Smooth muscle cell (in vitro differentiated cells): ENCODE data around the gene USP31. TPM values are rescaled to one million over a fixed set of nuclear protein-coding genes. Genes with fewer than 3 reads are reported as not detected.
A peak's percentile ranks its signal among the peaks of the same experiment; 100 is the strongest.
"Not testable (repeated sequence)": the region's sequence is repeated elsewhere in the genome, so short reads cannot be mapped to it uniquely, and the experiment has no call there.

Experiments
- DNase-seq: peaks from one replicate; lab custom pipeline; 2025; ENCODE audit not compliant: unreplicated experiment; lab: John Stamatoyannopoulos, UW
- H2AFZ ChIP-seq: fragments of 200-600 bp; sonication (generic); 2 replicates; pipeline ENCODE4 v1.6.0; 2016; ENCODE audit warnings: antibody characterized with exemption, low read depth, mild to moderate bottlenecking
- H3F3A ChIP-seq: fragments of 200-600 bp; sonication (generic); 2 replicates; pipeline ENCODE4 v1.6.0; 2017; ENCODE audit warnings: antibody characterized with exemption, low read depth
- H3K27ac ChIP-seq: fragments of 200-600 bp; sonication (generic); 2 replicates; pipeline ENCODE4 v1.5.1; 2016; ENCODE audit warnings: low read depth, mild to moderate bottlenecking
- H3K27me3 ChIP-seq: fragments of 200-600 bp; sonication (generic); 2 replicates; pipeline ENCODE4 v1.6.1; 2016; ENCODE audit warnings: low read depth, mild to moderate bottlenecking
- H3K36me3 ChIP-seq: fragments of 200-600 bp; sonication (generic); 2 replicates; pipeline ENCODE4 v1.5.1; 2016; ENCODE audit warnings: low read depth
- H3K4me1 ChIP-seq: fragments of 200-600 bp; sonication (generic); 2 replicates; pipeline ENCODE4 v1.5.1; 2016; ENCODE audit warnings: low read depth
- H3K4me2 ChIP-seq: fragments of 200-600 bp; sonication (generic); 2 replicates; pipeline ENCODE4 v1.6.0; 2016; ENCODE audit warnings: mild to moderate bottlenecking
- H3K4me3 ChIP-seq: fragments of 200-600 bp; sonication (generic); 2 replicates; pipeline ENCODE4 v1.5.1; 2016; ENCODE audit warnings: mild to moderate bottlenecking
- H3K79me2 ChIP-seq: fragments of 200-600 bp; sonication (generic); 2 replicates; pipeline ENCODE4 v1.6.0; 2016; ENCODE audit warnings: low read depth, mild to moderate bottlenecking
- H3K9ac ChIP-seq: fragments of 200-600 bp; sonication (generic); 2 replicates; pipeline ENCODE4 v1.6.0; 2016; ENCODE audit warnings: low read depth
- H3K9me3 ChIP-seq: fragments of 200-600 bp; sonication (generic); replicated peaks from 2 replicates; pipeline ENCODE4 v1.5.1; 2016; ENCODE audit warnings: low read depth
- H4K20me1 ChIP-seq: fragments of 200-600 bp; sonication (generic); 2 replicates; pipeline ENCODE4 v1.6.0; 2016; ENCODE audit warnings: low read depth
- CTCF ChIP-seq: fragments of 200-600 bp; sonication (generic); IDR thresholded peaks from 2 replicates; pipeline ENCODE4 v1.5.1; 2017; ENCODE audit warnings: borderline replicate concordance, mild to moderate bottlenecking, antibody characterized with exemption; ENCODE audit not compliant: insufficient read depth, poor library complexity, severe bottlenecking
- WGBS: methylation state at CpG from one replicate; pipeline ENCODE4 v1.1.7; 2016; ENCODE audit warnings: low lambda C conversion rate; 5-methylcytosine and 5-hydroxymethylcytosine counted together
- polyA plus RNA-seq: library from polyadenylated mRNA; unstranded; fragments of >200 nt; fragmentation: Nextera tagmentation; extraction: Ambion mirVana; gene quantifications from 2 replicates; pipeline ENCODE4 v1.2.1, GENCODE V29; 2016
- total RNA-seq: library from RNA; depleted of rRNA; stranded (reverse); fragments of >200 nt; gene quantifications from 2 replicates; pipeline ENCODE4 v1.2.3, GENCODE V29; 2014

The USP31 gene
- total and polyA plus RNA-seq, 2 experiments from 2014 or later = 2.7 to 5.7 TPM

GRCh38 chr16:23146877-23147601, 2.2 kb downstream of the USP31 start:
- no peak for TF ChIP-seq CTCF
- Histone ChIP-seq H3K36me3 (no peaks in the 10 kb centered on the region), H3K9me3 (no peaks in the 10 kb centered on the region), H3K27ac (no peak overlapping the region), H4K20me1 (peaks cover 49% of the 10 kb centered on the region), H3K4me1 (peaks cover 12% of the 10 kb centered on the region), H3K4me3 (no peak overlapping the region), H3K27me3 (no peaks in the 10 kb centered on the region), H2AFZ (no peak overlapping the region), H3F3A (no peaks in the 10 kb centered on the region), H3K79me2 (peaks cover 46% of the 10 kb centered on the region), H3K9ac (no peak overlapping the region), H3K4me2 (no peak overlapping the region)
- no peak for DNase-seq
- WGBS = 91% methylated on average over 17 of the region's 17 CpGs

DNA sequence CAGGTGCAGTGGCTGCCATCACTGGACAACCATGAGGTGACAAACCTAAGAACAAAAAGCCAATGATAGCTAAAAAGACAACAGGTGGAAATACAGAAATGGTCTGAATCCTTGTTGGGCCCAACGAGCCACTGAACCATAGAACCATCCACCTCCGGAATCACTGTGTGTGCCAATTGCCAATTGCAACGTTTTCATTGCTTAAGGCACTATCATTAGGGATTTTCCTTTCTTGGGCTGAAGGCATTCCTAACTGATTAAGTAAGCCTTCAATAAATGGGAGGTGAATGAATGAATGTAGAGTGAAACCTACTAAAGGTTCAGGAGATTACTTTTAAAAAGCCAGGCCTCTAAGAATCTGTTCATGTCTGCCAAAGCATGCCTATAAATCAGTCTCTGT, 3.6 kb downstream of the USP31 start:
- H4K20me1 ChIP-seq = peaks cover 64% of the 10 kb centered on the region
- no peaks in the 10 kb centered on the region for H3K27me3 ChIP-seq
- no peak for DNase-seq
- no peaks in the 10 kb centered on the region for H3K36me3 ChIP-seq
- 45% methylated on average over 3 of the region's 3 CpGs for WGBS
- H3K79me2 ChIP-seq = peaks cover 59% of the 10 kb centered on the region
- H3F3A ChIP-seq = no peaks in the 10 kb centered on the region
- H3K9ac ChIP-seq = no peak overlapping the region
- peaks cover 12% of the 10 kb centered on the region for H3K4me1 ChIP-seq
- TF ChIP-seq CTCF = no peak
- H2AFZ ChIP-seq = no peak overlapping the region
- no peak overlapping the region for H3K4me3 ChIP-seq
- H3K27ac ChIP-seq = peak overlapping the region; percentile 52
- no peaks in the 10 kb centered on the region for H3K9me3 ChIP-seq
- peak overlapping the region; percentile 42 for H3K4me2 ChIP-seq

- 74% methylated on average over 6 of the region's 6 CpGs for WGBS
- H3K27me3 ChIP-seq = no peaks in the 10 kb centered on the region
- H3K9ac ChIP-seq = no peak overlapping the region
- no peak overlapping the region for H3K4me2 ChIP-seq
- no peaks in the 10 kb centered on the region for H3K36me3 ChIP-seq
- no peak for TF ChIP-seq CTCF
- no peaks in the 10 kb centered on the region for H3K9me3 ChIP-seq
- H3K4me1 ChIP-seq = peaks cover 12% of the 10 kb centered on the region
- peaks cover 68% of the 10 kb centered on the region for H4K20me1 ChIP-seq
- no peaks in the 10 kb centered on the region for H3F3A ChIP-seq
- no peak overlapping the region for H3K4me3 ChIP-seq
- H3K79me2 ChIP-seq = peaks cover 62% of the 10 kb centered on the region
- no peak for DNase-seq
- H2AFZ ChIP-seq = no peak overlapping the region
- no peak overlapping the region for H3K27ac ChIP-seq
These were observed 4.1 kb downstream of the USP31 start for GRCh38 chr16:23145186-23145585.

- H3K4me2 ChIP-seq, H3K27me3 ChIP-seq, H3K9ac ChIP-seq, H3K27ac ChIP-seq, H3F3A ChIP-seq, DNase-seq, H3K9me3 ChIP-seq, H3K4me3 ChIP-seq, H3K36me3 ChIP-seq, H2AFZ ChIP-seq: not testable (repeated sequence)
- Histone ChIP-seq H4K20me1 (peaks cover 76% of the 10 kb centered on the region), H3K79me2 (peaks cover 70% of the 10 kb centered on the region), H3K4me1 (peaks cover 12% of the 10 kb centered on the region)
- WGBS = 98% methylated on average over 9 of the region's 9 CpGs
These were observed 4.9 kb downstream of the USP31 start for GRCh38 chr16:23144393-23144792.
